MM.1S (cell line): ENCODE data around the gene SLFN14.

Source experiments
- DNase-seq: peaks from one replicate; pipeline ENCODE4 v3.0.0-alpha.2; 2015
- H2AFZ ChIP-seq: fragments of 300-600 bp; sonication (generic); 2 replicates; pipeline ENCODE4 v1.6.0; 2016; ENCODE audit warnings: antibody characterized with exemption, low read length
- H3F3A ChIP-seq: fragments of 300-600 bp; sonication (generic); 2 replicates; pipeline ENCODE4 v1.6.1; 2016; ENCODE audit warnings: mild to moderate bottlenecking, antibody characterized with exemption, low read length, moderate library complexity, mixed read lengths; ENCODE audit not compliant: insufficient read depth
- H3K27ac ChIP-seq: fragments of 300-600 bp; sonication (generic); 2 replicates; pipeline ENCODE4 v1.5.1; 2016; ENCODE audit warnings: mild to moderate bottlenecking, low read length
- H3K27me3 ChIP-seq: fragments of 300-600 bp; sonication (generic); replicated peaks from 2 replicates; pipeline ENCODE4 v1.6.0; 2016; ENCODE audit warnings: low read length; ENCODE audit not compliant: insufficient read depth
- H3K36me3 ChIP-seq: fragments of 300-600 bp; sonication (generic); replicated peaks from 2 replicates; pipeline ENCODE4 v1.6.1; 2016; ENCODE audit warnings: mild to moderate bottlenecking, low read length, mixed read lengths; ENCODE audit not compliant: insufficient read depth
- H3K4me1 ChIP-seq: fragments of 300-600 bp; sonication (generic); 2 replicates; pipeline ENCODE4 v1.6.1; 2016; ENCODE audit warnings: low read length, mixed read lengths
- H3K4me2 ChIP-seq: fragments of 300-600 bp; sonication (generic); 2 replicates; pipeline ENCODE4 v1.6.0; 2016; ENCODE audit warnings: low read depth, low read length
- H3K4me3 ChIP-seq: fragments of 300-600 bp; sonication (generic); 2 replicates; pipeline ENCODE4 v1.5.1; 2016; ENCODE audit warnings: low read length, mixed read lengths
- H3K79me2 ChIP-seq: fragments of 300-600 bp; sonication (generic); 2 replicates; pipeline ENCODE4 v1.6.1; 2016; ENCODE audit warnings: mixed run types, low read length, mixed read lengths
- H3K9ac ChIP-seq: fragments of 300-600 bp; sonication (generic); 2 replicates; pipeline ENCODE4 v1.6.1; 2016; ENCODE audit warnings: low read length, mixed read lengths
- H3K9me2 ChIP-seq: fragments of 300-600 bp; sonication (generic); replicated peaks from 2 replicates; pipeline ENCODE4 v1.6.1; 2016; ENCODE audit warnings: mild to moderate bottlenecking, low read length, mixed read lengths; ENCODE audit not compliant: insufficient read depth
- H3K9me3 ChIP-seq: fragments of 300-600 bp; sonication (generic); replicated peaks from 2 replicates; pipeline ENCODE4 v1.6.1; 2016; ENCODE audit warnings: mild to moderate bottlenecking, low read length, mixed read lengths; ENCODE audit not compliant: insufficient read depth
- H4K20me1 ChIP-seq: fragments of 300-600 bp; sonication (generic); 2 replicates; pipeline ENCODE4 v1.6.1; 2016; ENCODE audit warnings: mild to moderate bottlenecking, low read length, moderate library complexity, mixed read lengths; ENCODE audit not compliant: insufficient read depth
- EZH2 ChIP-seq: fragments of 300-600 bp; sonication (generic); optimal IDR thresholded peaks from 2 replicates; pipeline ENCODE3; 2017; ENCODE audit warnings: low read depth, mild to moderate bottlenecking, antibody characterized with exemption, low read length, mixed read lengths
- EZH2phosphoT487 ChIP-seq: fragments of 300-600 bp; sonication (generic); IDR thresholded peaks from 2 replicates; pipeline ENCODE4 v1.6.1; 2018; ENCODE audit warnings: antibody characterized with exemption, low read length
- TF ChIP-seq, protein P1 (sequence below): fragments of 300-600 bp; sonication (generic); IDR thresholded peaks from 2 replicates; pipeline ENCODE4 v1.5.1; 2016; ENCODE audit warnings: antibody characterized with exemption, low read length, mixed read lengths

Gene SLFN14

DNA sequence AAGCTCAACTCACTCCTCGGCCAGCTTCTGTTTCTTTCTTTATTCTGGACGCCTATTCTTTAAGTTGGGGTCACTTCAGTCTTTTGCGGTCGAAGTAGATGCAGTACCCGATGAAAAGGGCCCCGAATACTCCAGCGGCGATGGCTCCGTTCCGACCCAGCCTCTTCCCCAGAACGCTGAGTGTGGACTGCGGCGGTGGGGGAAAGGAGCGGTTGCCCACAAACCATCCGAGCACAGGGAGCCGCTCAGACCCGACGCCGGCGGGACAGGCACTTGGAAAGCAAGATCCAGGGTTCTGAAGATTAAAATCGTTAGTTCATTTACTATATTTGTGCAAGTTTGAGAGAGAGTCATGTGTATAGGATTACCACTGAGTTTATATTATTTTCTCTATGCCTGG lies 45.6 kb downstream of the SLFN14 start:
- H4K20me1 ChIP-seq = no peaks in the 10 kb centered on the region
- no peaks in the 10 kb centered on the region for H3K27me3 ChIP-seq

DNA sequence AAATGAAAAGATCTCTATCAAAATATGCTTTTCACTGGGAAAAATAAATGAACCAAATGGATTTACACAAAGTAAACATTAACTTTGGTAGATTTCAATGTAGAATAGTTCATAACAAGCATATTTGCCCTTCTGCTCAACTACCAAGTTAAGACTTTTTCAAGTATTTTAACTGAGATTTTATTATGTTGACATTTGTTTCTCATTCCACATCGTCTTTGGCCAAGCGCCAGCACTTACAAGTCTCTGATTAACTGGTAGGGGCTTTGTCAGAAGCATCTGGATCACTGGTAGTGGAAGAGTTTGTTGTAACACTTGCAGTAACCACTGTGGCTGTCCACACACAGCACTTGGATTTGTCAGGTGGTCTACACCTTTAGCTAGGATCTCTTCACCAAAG lies 46.1 kb downstream of the SLFN14 start:
- Histone ChIP-seq H3K4me2 (no peak overlapping the region), H3K27me3 (no peaks in the 10 kb centered on the region), H4K20me1 (no peaks in the 10 kb centered on the region), H3K36me3 (no peaks in the 10 kb centered on the region), H3K4me3 (no peak overlapping the region), H3K27ac (no peak overlapping the region), H2AFZ (no peak overlapping the region), H3K79me2 (no peaks in the 10 kb centered on the region), H3K9ac (no peak overlapping the region), H3K4me1 (no peaks in the 10 kb centered on the region), H3F3A (no peaks in the 10 kb centered on the region), H3K9me2 (no peaks in the 10 kb centered on the region), H3K9me3 (no peaks in the 10 kb centered on the region)
- DNase-seq = no peak
- no peak for TF ChIP-seq EZH2phosphoT487
- TF ChIP-seq, protein P1, sequence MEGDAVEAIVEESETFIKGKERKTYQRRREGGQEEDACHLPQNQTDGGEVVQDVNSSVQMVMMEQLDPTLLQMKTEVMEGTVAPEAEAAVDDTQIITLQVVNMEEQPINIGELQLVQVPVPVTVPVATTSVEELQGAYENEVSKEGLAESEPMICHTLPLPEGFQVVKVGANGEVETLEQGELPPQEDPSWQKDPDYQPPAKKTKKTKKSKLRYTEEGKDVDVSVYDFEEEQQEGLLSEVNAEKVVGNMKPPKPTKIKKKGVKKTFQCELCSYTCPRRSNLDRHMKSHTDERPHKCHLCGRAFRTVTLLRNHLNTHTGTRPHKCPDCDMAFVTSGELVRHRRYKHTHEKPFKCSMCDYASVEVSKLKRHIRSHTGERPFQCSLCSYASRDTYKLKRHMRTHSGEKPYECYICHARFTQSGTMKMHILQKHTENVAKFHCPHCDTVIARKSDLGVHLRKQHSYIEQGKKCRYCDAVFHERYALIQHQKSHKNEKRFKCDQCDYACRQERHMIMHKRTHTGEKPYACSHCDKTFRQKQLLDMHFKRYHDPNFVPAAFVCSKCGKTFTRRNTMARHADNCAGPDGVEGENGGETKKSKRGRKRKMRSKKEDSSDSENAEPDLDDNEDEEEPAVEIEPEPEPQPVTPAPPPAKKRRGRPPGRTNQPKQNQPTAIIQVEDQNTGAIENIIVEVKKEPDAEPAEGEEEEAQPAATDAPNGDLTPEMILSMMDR = no peak
- no peak for TF ChIP-seq EZH2

More for the DNA sequence above, 45.6 kb downstream of the SLFN14 start:
- no peak overlapping the region for H2AFZ ChIP-seq
- H3K4me1 ChIP-seq = no peaks in the 10 kb centered on the region
- no peak overlapping the region for H3K4me2 ChIP-seq
- H3K9ac ChIP-seq = no peak overlapping the region
- H3F3A ChIP-seq = no peaks in the 10 kb centered on the region
- no peaks in the 10 kb centered on the region for H3K36me3 ChIP-seq
- H3K9me3 ChIP-seq = no peaks in the 10 kb centered on the region
- H3K9me2 ChIP-seq = no peaks in the 10 kb centered on the region
- no peaks in the 10 kb centered on the region for H3K79me2 ChIP-seq
- no peak overlapping the region for H3K27ac ChIP-seq
- TF ChIP-seq EZH2phosphoT487 (no peak), EZH2 (no peak)
- TF ChIP-seq, protein P1 = no peak
- no peak overlapping the region for H3K4me3 ChIP-seq
- DNase-seq = no peak
